KMS-11 (cell line): ENCODE results near the gene VAV2.

Experiments used
- H2AFZ ChIP-seq: fragments of 200-600 bp; sonication (generic); 2 replicates; pipeline ENCODE4 v1.6.1; 2016; ENCODE audit warnings: antibody characterized with exemption, mixed run types, low read depth
- H3K27ac ChIP-seq: fragments of 200-600 bp; sonication (generic); 2 replicates; pipeline ENCODE4 v1.6.1; 2016; ENCODE audit warnings: mild to moderate bottlenecking, mixed run types
- H3K27me3 ChIP-seq: fragments of 200-600 bp; sonication (generic); 2 replicates; pipeline ENCODE4 v1.6.1; 2017; ENCODE audit warnings: mild to moderate bottlenecking, low read depth, mixed run types, moderate library complexity; ENCODE audit not compliant: insufficient read depth
- H3K36me3 ChIP-seq: fragments of 200-600 bp; sonication (generic); 2 replicates; pipeline ENCODE4 v1.6.1; 2017; ENCODE audit warnings: mild to moderate bottlenecking, mixed run types; ENCODE audit not compliant: insufficient read depth
- H3K4me1 ChIP-seq: fragments of 200-600 bp; sonication (generic); 2 replicates; pipeline ENCODE4 v1.6.1; 2016; ENCODE audit warnings: mild to moderate bottlenecking, low read depth, mixed run types; ENCODE audit not compliant: poor library complexity, severe bottlenecking
- H3K4me2 ChIP-seq: fragments of 200-600 bp; sonication (generic); 2 replicates; pipeline ENCODE4 v1.7.0; 2016; ENCODE audit warnings: mild to moderate bottlenecking, mixed run types
- H3K4me3 ChIP-seq: fragments of 200-600 bp; sonication (generic); IDR thresholded peaks from 2 replicates; pipeline ENCODE4 v1.6.1; 2017; ENCODE audit warnings: low read depth, low read length, mixed read lengths; ENCODE audit not compliant: insufficient read depth
- H3K79me2 ChIP-seq: fragments of 200-600 bp; sonication (generic); 2 replicates; pipeline ENCODE4 v1.6.1; 2016; ENCODE audit warnings: low read depth, mixed run types; ENCODE audit not compliant: insufficient read depth
- H3K9ac ChIP-seq: fragments of 200-600 bp; sonication (generic); 2 replicates; pipeline ENCODE4 v1.6.1; 2016; ENCODE audit warnings: mild to moderate bottlenecking, mixed run types
- H4K20me1 ChIP-seq: fragments of 200-600 bp; sonication (generic); 2 replicates; pipeline ENCODE4 v1.6.1; 2016; ENCODE audit warnings: mild to moderate bottlenecking, mixed run types; ENCODE audit not compliant: insufficient read depth
- TF ChIP-seq, protein P1 (sequence below): fragments of 200-600 bp; sonication (generic); conservative IDR thresholded peaks from 2 replicates; pipeline ENCODE4 v1.6.1; 2017; ENCODE audit warnings: low read depth, mild to moderate bottlenecking, antibody characterized with exemption, low read length, moderate library complexity, mixed read lengths

VAV2 gene

GRCh38 chr9:133881671-133882381 is 110.3 kb downstream of the VAV2 start:
- TF ChIP-seq, protein P1, sequence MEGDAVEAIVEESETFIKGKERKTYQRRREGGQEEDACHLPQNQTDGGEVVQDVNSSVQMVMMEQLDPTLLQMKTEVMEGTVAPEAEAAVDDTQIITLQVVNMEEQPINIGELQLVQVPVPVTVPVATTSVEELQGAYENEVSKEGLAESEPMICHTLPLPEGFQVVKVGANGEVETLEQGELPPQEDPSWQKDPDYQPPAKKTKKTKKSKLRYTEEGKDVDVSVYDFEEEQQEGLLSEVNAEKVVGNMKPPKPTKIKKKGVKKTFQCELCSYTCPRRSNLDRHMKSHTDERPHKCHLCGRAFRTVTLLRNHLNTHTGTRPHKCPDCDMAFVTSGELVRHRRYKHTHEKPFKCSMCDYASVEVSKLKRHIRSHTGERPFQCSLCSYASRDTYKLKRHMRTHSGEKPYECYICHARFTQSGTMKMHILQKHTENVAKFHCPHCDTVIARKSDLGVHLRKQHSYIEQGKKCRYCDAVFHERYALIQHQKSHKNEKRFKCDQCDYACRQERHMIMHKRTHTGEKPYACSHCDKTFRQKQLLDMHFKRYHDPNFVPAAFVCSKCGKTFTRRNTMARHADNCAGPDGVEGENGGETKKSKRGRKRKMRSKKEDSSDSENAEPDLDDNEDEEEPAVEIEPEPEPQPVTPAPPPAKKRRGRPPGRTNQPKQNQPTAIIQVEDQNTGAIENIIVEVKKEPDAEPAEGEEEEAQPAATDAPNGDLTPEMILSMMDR: no peak
- H3K4me2 ChIP-seq: no peak overlapping the region
- H3K79me2 ChIP-seq: no peaks in the 10 kb centered on the region
- H4K20me1 ChIP-seq: no peaks in the 10 kb centered on the region
- no peaks in the 10 kb centered on the region for H3K27me3 ChIP-seq
- no peak overlapping the region for H2AFZ ChIP-seq
- no peak overlapping the region for H3K27ac ChIP-seq
- no peaks in the 10 kb centered on the region for H3K4me1 ChIP-seq
- H3K4me3 ChIP-seq: no peak overlapping the region
- H3K36me3 ChIP-seq: no peaks in the 10 kb centered on the region
- no peak overlapping the region for H3K9ac ChIP-seq

DNA sequence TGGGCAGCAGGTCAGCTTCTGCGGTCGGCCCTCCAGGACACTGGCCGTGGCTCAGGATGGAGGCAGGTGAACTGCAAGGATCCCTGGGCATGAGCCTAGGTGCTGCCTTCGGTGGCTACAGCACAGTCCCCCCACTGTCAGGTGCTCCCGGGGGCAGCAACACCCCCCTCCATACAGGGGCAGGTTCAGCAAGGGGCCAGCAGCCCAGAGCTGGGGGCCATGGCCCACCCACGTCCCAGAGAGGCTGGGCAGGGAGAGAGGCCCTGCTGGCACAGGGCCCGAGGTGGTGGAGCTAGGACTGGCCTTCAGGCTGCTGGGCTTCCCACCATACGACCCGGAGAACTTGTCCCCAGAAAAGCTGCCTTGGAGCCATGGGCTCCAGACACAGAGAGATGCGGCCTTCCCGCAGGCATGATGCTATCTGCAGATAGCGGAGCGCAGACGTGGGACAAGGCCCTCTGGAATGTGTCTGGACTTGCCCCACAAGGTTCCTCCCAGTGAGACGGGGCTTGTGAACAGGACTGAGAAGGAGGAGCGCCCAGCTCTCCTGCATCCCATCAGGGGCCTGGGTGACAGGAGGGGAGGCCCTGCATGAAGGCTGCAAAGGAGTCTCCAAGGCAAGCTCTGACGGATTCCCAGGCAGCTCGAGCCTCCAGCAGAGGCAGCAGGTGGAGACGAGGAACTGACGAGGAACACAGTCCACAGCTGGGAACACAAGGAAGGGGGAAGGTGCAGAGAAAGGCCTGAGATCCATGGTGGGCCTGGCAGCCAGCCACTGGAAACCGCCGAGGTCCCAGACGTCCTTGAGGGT is 111.1 kb downstream of the VAV2 start:
- no peak overlapping the region for H2AFZ ChIP-seq
- no peaks in the 10 kb centered on the region for H3K79me2 ChIP-seq
- no peaks in the 10 kb centered on the region for H4K20me1 ChIP-seq
- H3K4me1 ChIP-seq: no peaks in the 10 kb centered on the region
- no peaks in the 10 kb centered on the region for H3K36me3 ChIP-seq
- H3K4me3 ChIP-seq: no peak overlapping the region
- H3K27ac ChIP-seq: no peak overlapping the region
- H3K4me2 ChIP-seq: no peak overlapping the region
- H3K27me3 ChIP-seq: no peaks in the 10 kb centered on the region
- no peak overlapping the region for H3K9ac ChIP-seq
- TF ChIP-seq, protein P1: no peak

- Histone ChIP-seq H3K27ac (no peak overlapping the region), H3K4me1 (no peaks in the 10 kb centered on the region), H3K27me3 (no peaks in the 10 kb centered on the region), H3K4me3 (no peak overlapping the region), H3K9ac (no peak overlapping the region), H4K20me1 (no peaks in the 10 kb centered on the region), H3K36me3 (no peaks in the 10 kb centered on the region), H3K4me2 (no peak overlapping the region), H2AFZ (no peak overlapping the region), H3K79me2 (no peaks in the 10 kb centered on the region)
- TF ChIP-seq, protein P1: no peak
These were observed 112.0 kb downstream of the VAV2 start for GRCh38 chr9:133880136-133880535.

GRCh38 chr9:133879615-133880014 is 112.5 kb downstream of the VAV2 start:
- Histone ChIP-seq H3K4me2 (no peak overlapping the region), H3K27me3 (no peaks in the 10 kb centered on the region), H3K27ac (no peak overlapping the region), H4K20me1 (no peaks in the 10 kb centered on the region), H3K4me3 (no peak overlapping the region), H3K9ac (no peak overlapping the region), H3K79me2 (no peaks in the 10 kb centered on the region), H2AFZ (no peak overlapping the region), H3K4me1 (no peaks in the 10 kb centered on the region), H3K36me3 (no peaks in the 10 kb centered on the region)
- TF ChIP-seq, protein P1: no peak
